GM23338 (cell line): ENCODE results near the gene ANXA2R. TPM values are rescaled to one million over a fixed set of nuclear protein-coding genes. Genes with fewer than 3 reads are reported as not detected.
"Not testable (repeated sequence)": the region's sequence is repeated elsewhere in the genome, so short reads cannot be mapped to it uniquely, and the experiment has no call there.

Experiments used
- ATAC-seq: fragments of 200-7000 bp; cut with Tn5 transposase; 3 replicates; pipeline ENCODE4 v1.9.1; 2020
- DNase-seq: peaks from one replicate; pipeline ENCODE4 v3.0.0-alpha.2; 2015; ENCODE audit warnings: low spot score
- H2AFZ ChIP-seq: fragments of 200-600 bp; sonication (generic); 2 replicates; pipeline ENCODE4 v1.8.0; 2016; ENCODE audit warnings: antibody characterized with exemption, mild to moderate bottlenecking, moderate library complexity
- H3F3A ChIP-seq: fragments of 200-600 bp; sonication (generic); replicated peaks from 2 replicates; pipeline ENCODE4 v1.8.0; 2017; ENCODE audit warnings: antibody characterized with exemption, mixed run types, low read depth
- H3K27ac ChIP-seq: fragments of 200-600 bp; sonication (generic); 2 replicates; pipeline ENCODE4 v1.6.1; 2016; ENCODE audit warnings: low read depth
- H3K27me3 ChIP-seq: fragments of 200-600 bp; sonication (generic); 2 replicates; pipeline ENCODE4 v1.8.0; 2016; ENCODE audit warnings: mild to moderate bottlenecking, mixed run types, moderate library complexity; ENCODE audit not compliant: insufficient read depth
- H3K36me3 ChIP-seq: fragments of 200-600 bp; sonication (generic); 2 replicates; pipeline ENCODE4 v1.8.0; 2016; ENCODE audit warnings: mild to moderate bottlenecking; ENCODE audit not compliant: insufficient read depth
- H3K4me1 ChIP-seq: fragments of 200-600 bp; sonication (generic); 2 replicates; pipeline ENCODE4 v1.8.0; 2016; ENCODE audit warnings: mild to moderate bottlenecking, moderate library complexity; ENCODE audit not compliant: insufficient read depth
- H3K4me2 ChIP-seq: fragments of 200-600 bp; sonication (generic); 2 replicates; pipeline ENCODE4 v1.7.1; 2017; ENCODE audit warnings: mixed run types
- H3K4me3 ChIP-seq: fragments of 200-600 bp; sonication (generic); 2 replicates; pipeline ENCODE4 v1.6.1; 2016; ENCODE audit warnings: mixed run types
- H3K79me2 ChIP-seq: fragments of 200-600 bp; sonication (generic); replicated peaks from 2 replicates; pipeline ENCODE4 v1.8.0; 2017; ENCODE audit warnings: mild to moderate bottlenecking; ENCODE audit not compliant: insufficient read depth
- H3K9me2 ChIP-seq: fragments of 200-600 bp; sonication (generic); 2 replicates; pipeline ENCODE4 v1.8.0; 2017; ENCODE audit not compliant: insufficient read depth
- H4K20me1 ChIP-seq: fragments of 200-600 bp; sonication (generic); replicated peaks from 2 replicates; pipeline ENCODE4 v1.8.0; 2017; ENCODE audit warnings: mild to moderate bottlenecking; ENCODE audit not compliant: insufficient read depth
- H3K27ac Mint-ChIP-seq: 2 replicates; pipeline ENCODE4 v1.8.0; 2020; ENCODE audit warnings: inconsistent platforms, mild to moderate bottlenecking, moderate library complexity, mixed read lengths
- H3K27me3 Mint-ChIP-seq: 3 replicates; pipeline ENCODE4 v1.8.0; 2022; ENCODE audit warnings: low read depth, mild to moderate bottlenecking, moderate library complexity, mixed read lengths, inconsistent platforms; ENCODE audit not compliant: insufficient read depth, poor library complexity
- H3K36me3 Mint-ChIP-seq: 3 replicates; pipeline ENCODE4 v1.8.0; 2021; ENCODE audit warnings: low read depth, mild to moderate bottlenecking, inconsistent platforms, moderate library complexity, mixed read lengths
- H3K4me1 Mint-ChIP-seq: 3 replicates; pipeline ENCODE4 v1.8.0; 2020; ENCODE audit warnings: mild to moderate bottlenecking, inconsistent platforms, mixed read lengths
- H3K4me3 Mint-ChIP-seq: 3 replicates; pipeline ENCODE4 v1.8.0; 2021; ENCODE audit warnings: moderate library complexity, mild to moderate bottlenecking, inconsistent platforms, mixed read lengths
- H3K9me3 Mint-ChIP-seq: 3 replicates; pipeline ENCODE4 v1.8.0; 2020; ENCODE audit warnings: moderate library complexity, mild to moderate bottlenecking, inconsistent platforms, mixed read lengths
- CREB1 ChIP-seq: fragments of 250-450 bp; sonication (Bioruptor Pico); IDR thresholded peaks from 2 replicates; pipeline ENCODE4 v1.5.0; 2020; ENCODE audit warnings: low read depth, mild to moderate bottlenecking, moderate library complexity
- EZH2phosphoT487 ChIP-seq: fragments of 200-600 bp; sonication (generic); IDR thresholded peaks from one replicate; pipeline ENCODE4 v1.8.1; 2018; ENCODE audit warnings: antibody characterized with exemption; ENCODE audit not compliant: unreplicated experiment
- JUNB ChIP-seq: IDR thresholded peaks from one replicate; pipeline ENCODE4 v1.6.1; 2016; ENCODE audit warnings: antibody characterized with exemption; ENCODE audit not compliant: unreplicated experiment
- NANOG ChIP-seq: IDR thresholded peaks from 2 replicates; pipeline ENCODE4 v1.6.1; 2016; ENCODE audit warnings: antibody characterized with exemption, borderline replicate concordance
- POLR2AphosphoS5 ChIP-seq: IDR thresholded peaks from 2 replicates; pipeline ENCODE4 v1.6.1; 2016; ENCODE audit warnings: antibody characterized with exemption, low read depth
- STAT1 ChIP-seq: IDR thresholded peaks from one replicate; pipeline ENCODE4 v1.6.1; 2016; ENCODE audit warnings: antibody characterized with exemption; ENCODE audit not compliant: unreplicated experiment
- ZNF462 ChIP-seq: fragments of 250-450 bp; sonication (Bioruptor Pico); IDR thresholded peaks from 2 replicates; pipeline ENCODE4 v1.5.0; 2020; ENCODE audit warnings: mild to moderate bottlenecking, moderate library complexity
- polyA plus RNA-seq: library from polyadenylated mRNA; unstranded; fragments of >200 nt; fragmentation: Nextera tagmentation; extraction: Ambion mirVana; gene quantifications from 2 replicates; pipeline ENCODE4 v1.2.1, GENCODE V29; 2016
- total RNA-seq: library from RNA; depleted of rRNA; stranded (reverse); fragments of >200 nt; shearing (Covaris generic); gene quantifications from 2 replicates; pipeline ENCODE4 v1.2.3, GENCODE V29; 2014
- TF ChIP-seq, protein P1 (sequence below), 2 experiments: fragments of 200-600 bp in 1 of 2; sonication (generic) in 1 of 2; conservative IDR thresholded peaks; 2 replicates each; pipeline versions ENCODE4 v1.5.1 to v1.6.1; 2016 to 2017; ENCODE audit warnings: antibody characterized with exemption in 2 of 2, low read depth in 2 of 2, mild to moderate bottlenecking in 2 of 2, moderate library complexity in 1 of 2
- TF ChIP-seq, protein P2 (sequence below): IDR thresholded peaks from 2 replicates; pipeline ENCODE4 v1.6.1; 2016; ENCODE audit warnings: antibody characterized with exemption

ANXA2R gene
- total and polyA plus RNA-seq, 2 experiments from 2014 or later, result 0.21 TPM; not detected in 1

GRCh38 chr5:43063721-43064171 lies 23.6 kb upstream of the ANXA2R start (continued):
- no peak for TF ChIP-seq ZNF462

- Histone ChIP-seq H3F3A (0 out of 2 replicates have a peak, but pooled peaks cover 11% of the 10 kb centered on the region), H3K36me3 (no peaks in the 10 kb centered on the region), H3K27ac (no peak overlapping the region), H3K9me2 (no peaks in the 10 kb centered on the region), H3K79me2 (no peaks in the 10 kb centered on the region), H3K4me3 (no peak overlapping the region), H3K4me2 (no peak overlapping the region), H2AFZ (no peak overlapping the region), H3K27me3 (peaks cover 6% of the 10 kb centered on the region), H4K20me1 (no peaks in the 10 kb centered on the region), H3K4me1 (peaks cover 15% of the 10 kb centered on the region)
- Mint-ChIP-seq H3K4me1 (peaks cover 11% of the 10 kb centered on the region; the same call in 2 of the 3 replicates), H3K27ac (no peak overlapping the region), H3K27me3 (peaks cover 3% of the 10 kb centered on the region), H3K9me3 (peaks cover 2% of the 10 kb centered on the region; the same call in 1 of the 3 replicates), H3K36me3 (no peaks in the 10 kb centered on the region), H3K4me3 (no peak overlapping the region)
- DNase-seq (no peak), ATAC-seq (no peak)
- no peak for TF ChIP-seq JUNB
- TF ChIP-seq, protein P1, sequence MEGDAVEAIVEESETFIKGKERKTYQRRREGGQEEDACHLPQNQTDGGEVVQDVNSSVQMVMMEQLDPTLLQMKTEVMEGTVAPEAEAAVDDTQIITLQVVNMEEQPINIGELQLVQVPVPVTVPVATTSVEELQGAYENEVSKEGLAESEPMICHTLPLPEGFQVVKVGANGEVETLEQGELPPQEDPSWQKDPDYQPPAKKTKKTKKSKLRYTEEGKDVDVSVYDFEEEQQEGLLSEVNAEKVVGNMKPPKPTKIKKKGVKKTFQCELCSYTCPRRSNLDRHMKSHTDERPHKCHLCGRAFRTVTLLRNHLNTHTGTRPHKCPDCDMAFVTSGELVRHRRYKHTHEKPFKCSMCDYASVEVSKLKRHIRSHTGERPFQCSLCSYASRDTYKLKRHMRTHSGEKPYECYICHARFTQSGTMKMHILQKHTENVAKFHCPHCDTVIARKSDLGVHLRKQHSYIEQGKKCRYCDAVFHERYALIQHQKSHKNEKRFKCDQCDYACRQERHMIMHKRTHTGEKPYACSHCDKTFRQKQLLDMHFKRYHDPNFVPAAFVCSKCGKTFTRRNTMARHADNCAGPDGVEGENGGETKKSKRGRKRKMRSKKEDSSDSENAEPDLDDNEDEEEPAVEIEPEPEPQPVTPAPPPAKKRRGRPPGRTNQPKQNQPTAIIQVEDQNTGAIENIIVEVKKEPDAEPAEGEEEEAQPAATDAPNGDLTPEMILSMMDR (conservative IDR thresholded peaks at IDR 0.05; ENCODE audit: low read depth in 2 of 2), result no peak
- no peak for TF ChIP-seq CREB1 (CRISPR knock-in tag)
- no peak for TF ChIP-seq NANOG
- no peak for TF ChIP-seq POLR2AphosphoS5
- TF ChIP-seq, protein P2, sequence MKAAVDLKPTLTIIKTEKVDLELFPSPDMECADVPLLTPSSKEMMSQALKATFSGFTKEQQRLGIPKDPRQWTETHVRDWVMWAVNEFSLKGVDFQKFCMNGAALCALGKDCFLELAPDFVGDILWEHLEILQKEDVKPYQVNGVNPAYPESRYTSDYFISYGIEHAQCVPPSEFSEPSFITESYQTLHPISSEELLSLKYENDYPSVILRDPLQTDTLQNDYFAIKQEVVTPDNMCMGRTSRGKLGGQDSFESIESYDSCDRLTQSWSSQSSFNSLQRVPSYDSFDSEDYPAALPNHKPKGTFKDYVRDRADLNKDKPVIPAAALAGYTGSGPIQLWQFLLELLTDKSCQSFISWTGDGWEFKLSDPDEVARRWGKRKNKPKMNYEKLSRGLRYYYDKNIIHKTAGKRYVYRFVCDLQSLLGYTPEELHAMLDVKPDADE, result no peak
- no peak for TF ChIP-seq EZH2phosphoT487
- no peak for TF ChIP-seq STAT1
Observed at GRCh38 chr5:43061352-43062075, 21.4 kb upstream of the ANXA2R start.

DNA sequence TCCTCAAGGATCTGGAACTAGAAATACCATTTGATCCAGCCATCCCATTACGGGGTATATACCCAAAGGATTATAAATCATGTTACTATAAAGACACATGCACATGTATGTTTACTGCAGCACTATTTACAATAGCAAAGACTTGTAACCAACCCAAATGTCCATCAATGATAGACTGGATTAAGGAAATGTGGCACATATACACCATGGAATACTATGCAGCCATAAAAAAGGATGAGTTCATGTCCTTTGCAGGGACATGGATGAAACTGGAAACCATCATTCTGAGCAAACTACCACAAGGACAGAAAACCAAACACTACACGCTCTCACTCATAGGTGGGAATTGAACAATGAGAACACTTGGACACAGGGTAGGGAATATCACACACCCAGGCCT lies 19.9 kb upstream of the ANXA2R start:
- H3K4me3 Mint-ChIP-seq, H3K4me2 ChIP-seq, H2AFZ ChIP-seq, H3K36me3 ChIP-seq, H3K9me3 Mint-ChIP-seq, H3K36me3 Mint-ChIP-seq, H3K27me3 Mint-ChIP-seq, DNase-seq, H3K9me2 ChIP-seq, H3K27ac ChIP-seq, H3F3A ChIP-seq, H3K27ac Mint-ChIP-seq, H3K4me3 ChIP-seq, H3K27me3 ChIP-seq, ATAC-seq, H3K79me2 ChIP-seq, H4K20me1 ChIP-seq: not testable (repeated sequence)
- peaks cover 11% of the 10 kb centered on the region for H3K4me1 ChIP-seq
- peaks cover 11% of the 10 kb centered on the region; the same call in 2 of the 3 replicates for H3K4me1 Mint-ChIP-seq
